Adrenal gland (tissue), 5 donors: ENCODE data around the gene DMD.

ENCODE experiments used
- POLR2A ChIP-seq, 2 donors: fragments of 450-650 bp; IDR thresholded peaks; one replicate each; pipeline ENCODE4 v1.6.1; 2017; ENCODE audit warnings: antibody characterized with exemption in 2 of 2, mild to moderate bottlenecking in 2 of 2, moderate library complexity in 1 of 2
- TF ChIP-seq, protein P1 (sequence below), 6 experiments: fragments of 450-650 bp in 4 of 6; fragments of 200-600 bp in 2 of 6; sonication (generic) in 1 of 6; IDR thresholded peaks; 1 replicate in 5 of 6; 2 replicates in 1 of 6; pipeline versions ENCODE4 v1.5.1 to v1.8.0; 2016 to 2021; ENCODE audit warnings: antibody characterized with exemption in 6 of 6, mild to moderate bottlenecking in 2 of 6, moderate library complexity in 1 of 6
- donor health status: DM: no; HTN: no; CAD: no.

GRCh38 chrX:31291131-31291530 lies 1920.2 kb downstream of the DMD start:
- TF ChIP-seq, protein P1, sequence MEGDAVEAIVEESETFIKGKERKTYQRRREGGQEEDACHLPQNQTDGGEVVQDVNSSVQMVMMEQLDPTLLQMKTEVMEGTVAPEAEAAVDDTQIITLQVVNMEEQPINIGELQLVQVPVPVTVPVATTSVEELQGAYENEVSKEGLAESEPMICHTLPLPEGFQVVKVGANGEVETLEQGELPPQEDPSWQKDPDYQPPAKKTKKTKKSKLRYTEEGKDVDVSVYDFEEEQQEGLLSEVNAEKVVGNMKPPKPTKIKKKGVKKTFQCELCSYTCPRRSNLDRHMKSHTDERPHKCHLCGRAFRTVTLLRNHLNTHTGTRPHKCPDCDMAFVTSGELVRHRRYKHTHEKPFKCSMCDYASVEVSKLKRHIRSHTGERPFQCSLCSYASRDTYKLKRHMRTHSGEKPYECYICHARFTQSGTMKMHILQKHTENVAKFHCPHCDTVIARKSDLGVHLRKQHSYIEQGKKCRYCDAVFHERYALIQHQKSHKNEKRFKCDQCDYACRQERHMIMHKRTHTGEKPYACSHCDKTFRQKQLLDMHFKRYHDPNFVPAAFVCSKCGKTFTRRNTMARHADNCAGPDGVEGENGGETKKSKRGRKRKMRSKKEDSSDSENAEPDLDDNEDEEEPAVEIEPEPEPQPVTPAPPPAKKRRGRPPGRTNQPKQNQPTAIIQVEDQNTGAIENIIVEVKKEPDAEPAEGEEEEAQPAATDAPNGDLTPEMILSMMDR (IDR thresholded peaks at IDR 0.05): no peak
- no peak for TF ChIP-seq POLR2A (IDR thresholded peaks at IDR 0.05)
